GM18868 (cell line): Measurements from ENCODE around the gene AFG1L.
"Not testable (repeated sequence)": the region's sequence is repeated elsewhere in the genome, so short reads cannot be mapped to it uniquely, and the experiment has no call there.

Experiments
- ATAC-seq: cut with Tn5 transposase; IDR thresholded peaks from one replicate; pipeline ENCODE4 v1.9.1; 2021; ENCODE audit warnings: mild to moderate bottlenecking, moderate library complexity; ENCODE audit not compliant: unreplicated experiment

Gene AFG1L

DNA sequence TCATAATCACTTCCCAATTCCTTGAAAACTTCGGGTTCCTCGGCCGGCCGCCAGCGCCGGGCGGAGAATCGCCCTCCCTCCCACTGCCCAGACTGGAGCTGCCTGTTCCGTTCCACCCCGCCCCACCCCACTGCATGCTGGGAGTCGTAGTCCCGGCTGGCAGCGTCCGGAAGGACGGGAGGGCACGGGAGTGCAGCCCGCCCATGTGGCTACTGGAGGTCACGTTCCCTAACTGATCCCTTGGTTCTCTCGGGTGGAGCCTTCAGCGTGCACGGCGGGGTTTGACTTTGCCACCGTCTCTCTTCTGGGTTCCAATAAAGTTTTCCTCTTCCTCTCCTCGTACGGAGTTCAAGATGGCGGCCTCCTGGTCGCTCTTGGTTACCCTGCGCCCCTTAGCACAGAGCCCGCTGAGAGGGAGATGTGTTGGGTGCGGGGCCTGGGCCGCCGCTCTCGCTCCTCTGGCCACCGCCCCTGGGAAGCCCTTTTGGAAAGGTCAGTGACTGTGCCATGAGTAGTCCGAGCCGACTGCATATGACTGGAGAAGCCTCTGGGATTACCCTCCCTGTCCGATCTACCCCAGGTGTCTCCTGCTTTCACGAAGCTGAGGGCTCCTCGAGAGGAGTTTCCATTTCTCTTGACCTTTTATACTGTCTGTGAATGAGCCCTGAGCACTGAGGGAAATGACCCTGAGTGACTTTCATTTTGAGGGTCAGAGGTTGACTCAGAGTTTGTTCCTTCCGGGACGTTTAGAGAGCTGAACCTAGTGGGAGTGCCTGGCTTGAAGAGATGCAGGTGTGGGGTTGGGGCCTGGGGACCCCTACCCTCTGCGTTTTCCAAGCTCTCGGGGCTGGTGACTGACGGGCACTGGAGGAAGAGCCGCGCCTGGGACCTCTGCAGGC is at the start of gene AFG1L:
Gene AFG1L, plus strand, starts transcription at position 328 of the 899 bp plus-strand sequence. Its CDS starts 26 bp downstream, at position 354.
- ATAC-seq: peak; percentile 90

GRCh38 chr6:108245095-108245494 is 49.8 kb upstream of the AFG1L start:
- not testable (repeated sequence) for ATAC-seq

DNA sequence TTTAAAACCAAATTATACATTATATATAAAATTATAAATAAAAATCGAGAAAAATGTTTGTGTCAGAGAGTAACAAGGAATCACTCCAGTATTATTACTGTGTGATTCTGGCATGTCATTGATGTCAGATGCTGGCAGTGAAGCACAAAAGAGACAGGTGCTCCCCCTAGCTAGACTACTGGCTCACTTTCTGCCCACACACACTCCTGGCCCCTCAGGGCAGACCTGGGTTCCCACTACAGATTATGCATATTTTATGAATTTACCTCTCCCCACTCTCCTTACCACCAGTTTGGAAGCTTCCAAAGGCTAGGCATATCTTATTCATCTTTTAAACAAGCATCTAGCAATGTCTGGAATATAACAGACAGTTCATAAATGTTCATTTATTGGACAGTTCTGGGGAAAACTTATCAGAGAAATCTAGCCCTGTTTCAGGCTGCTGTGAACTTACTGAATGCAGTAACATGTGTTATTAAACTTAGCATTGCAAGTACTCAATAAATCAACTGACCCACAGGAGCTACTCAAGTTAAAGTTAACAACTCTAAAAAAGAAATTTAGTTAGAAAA is 46.8 kb upstream of the AFG1L start:
- ATAC-seq: no peak

- peak; percentile 67 for ATAC-seq
Observed at GRCh38 chr6:108250240-108250866, 44.5 kb upstream of the AFG1L start.

DNA sequence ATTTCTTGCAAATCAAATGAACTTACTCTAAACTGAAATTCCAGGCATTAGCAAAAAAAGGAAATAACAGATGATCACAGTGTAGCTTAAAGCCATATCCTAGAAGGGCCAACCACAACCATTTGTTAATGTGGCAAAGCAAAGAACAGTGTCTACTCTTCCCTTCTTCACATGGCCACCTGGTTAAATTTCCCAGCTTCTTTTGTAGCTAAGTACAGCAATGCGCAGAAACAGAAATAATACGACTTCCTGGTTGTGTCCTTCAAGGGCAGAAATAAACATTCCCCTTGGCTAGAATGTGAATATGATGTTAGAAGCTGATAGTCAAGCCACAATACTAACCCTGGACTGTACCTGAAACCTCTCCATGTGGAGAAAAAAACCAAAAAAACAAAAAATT is 43.6 kb upstream of the AFG1L start:
- ATAC-seq: no peak

GRCh38 chr6:108252055-108252454 is 42.8 kb upstream of the AFG1L start:
- ATAC-seq: no peak

- no peak for ATAC-seq
Observed at GRCh38 chr6:108253241-108253640, 41.6 kb upstream of the AFG1L start.

GRCh38 chr6:108254433-108255410 is 40.1 kb upstream of the AFG1L start:
- ATAC-seq: no peak

- peak; percentile 2 for ATAC-seq
Observed at GRCh38 chr6:108260126-108260808, 34.6 kb upstream of the AFG1L start.

DNA sequence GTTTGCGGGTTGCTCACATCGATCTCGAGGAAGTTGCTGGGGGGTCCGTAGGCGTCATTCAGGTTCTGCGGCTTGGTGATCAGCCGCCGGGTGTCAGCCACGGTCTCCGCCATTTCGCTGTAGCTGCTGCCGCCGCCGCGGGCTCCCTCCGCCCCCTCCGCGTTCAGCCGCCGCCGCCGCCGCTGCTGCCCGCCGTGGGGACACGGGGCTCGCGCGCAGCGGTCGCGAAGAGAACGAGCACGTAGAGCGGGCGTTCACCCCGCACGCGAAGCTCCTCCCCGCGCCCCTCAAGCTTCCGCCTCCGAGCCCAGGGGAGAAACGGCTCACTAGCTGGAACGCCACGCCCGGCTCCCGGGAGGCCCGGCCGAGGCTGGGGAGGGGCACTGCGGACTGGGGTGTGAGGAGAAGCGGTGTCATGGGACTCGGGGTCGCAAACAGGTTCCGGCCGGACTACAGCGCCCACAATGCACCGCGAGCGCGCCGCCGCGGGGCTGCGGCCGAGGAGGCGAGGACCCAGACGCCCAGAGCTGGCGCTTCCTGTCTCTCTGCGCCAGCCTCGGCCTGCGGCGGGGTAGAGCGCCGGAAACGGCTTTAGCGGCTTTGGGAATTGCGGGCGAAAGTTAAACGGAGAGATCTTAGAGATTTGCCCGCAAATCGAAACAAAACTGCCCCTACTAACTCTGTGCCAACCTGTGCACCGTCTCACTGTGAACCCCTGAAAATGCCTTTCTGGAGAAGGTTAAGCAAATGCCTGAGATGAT is 33.9 kb upstream of the AFG1L start, which contains the start of gene SNX3:
Gene SNX3, minus strand, starts transcription at position 232 of the 761 bp plus-strand sequence. Its CDS starts 119 bp downstream, at position 113.
- peak; percentile 91 for ATAC-seq

DNA sequence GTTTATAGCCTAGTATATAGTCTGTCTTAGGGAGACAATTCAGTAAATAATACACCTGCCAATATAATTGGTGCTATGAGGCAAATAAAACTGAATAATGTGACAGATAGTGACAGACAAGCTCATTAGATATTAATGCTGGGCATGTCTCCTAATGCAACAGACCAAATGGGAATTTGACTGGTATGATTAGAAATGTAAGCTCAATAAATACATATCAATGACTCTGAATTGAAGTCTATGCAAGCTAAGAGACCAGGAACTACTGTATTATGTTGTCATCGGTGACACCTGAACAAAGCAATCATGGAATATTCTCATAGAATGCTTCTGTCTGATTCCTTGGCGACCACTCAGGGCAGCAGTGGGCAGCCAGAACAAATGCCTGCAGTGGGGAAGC is 31.5 kb upstream of the AFG1L start:
- no peak for ATAC-seq

GRCh38 chr6:108268845-108269244 is 26.0 kb upstream of the AFG1L start:
- no peak for ATAC-seq

DNA sequence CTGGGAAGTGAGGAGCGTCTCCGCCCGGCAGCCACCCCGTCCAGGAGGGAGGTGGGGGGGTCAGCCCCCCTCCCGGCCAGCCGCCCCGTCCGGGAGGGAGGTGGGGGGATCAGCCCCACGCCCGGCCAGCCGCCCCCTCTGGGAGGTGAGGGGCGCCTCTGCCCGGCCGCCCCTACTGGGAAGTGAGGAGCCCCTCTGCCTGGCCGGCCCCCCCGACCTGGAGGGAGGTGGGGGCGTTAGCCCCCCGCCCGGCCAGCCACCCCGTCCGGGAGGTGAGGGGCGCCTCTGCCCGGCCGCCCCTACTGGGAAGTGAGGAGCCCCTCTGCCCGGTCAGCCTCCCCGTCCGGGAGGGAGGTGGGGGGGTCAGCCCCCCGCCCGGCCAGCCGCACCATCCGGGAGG is 24.9 kb upstream of the AFG1L start:
- ATAC-seq: not testable (repeated sequence)

DNA sequence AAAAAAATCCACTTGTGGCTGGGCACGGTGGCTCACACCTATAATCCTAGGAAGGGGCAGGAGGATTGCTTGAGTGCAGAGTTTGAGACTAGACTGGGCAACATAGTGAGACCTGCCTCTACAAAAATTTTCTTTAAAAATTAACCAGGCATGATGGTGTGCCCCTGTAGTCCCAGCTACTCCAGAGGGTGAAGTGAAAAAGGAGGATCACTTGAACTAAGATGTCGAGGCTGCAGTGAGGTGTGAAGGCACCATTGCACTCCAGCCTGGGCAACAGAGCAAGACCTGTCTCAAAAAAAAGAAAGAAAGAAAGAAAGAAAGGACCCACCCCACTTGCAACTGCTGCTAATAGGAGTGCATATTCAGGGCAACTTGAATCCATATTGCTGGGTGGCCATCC is 20.3 kb upstream of the AFG1L start:
- no peak for ATAC-seq

- no peak for ATAC-seq
Observed at GRCh38 chr6:108275976-108276375, 18.9 kb upstream of the AFG1L start.

DNA sequence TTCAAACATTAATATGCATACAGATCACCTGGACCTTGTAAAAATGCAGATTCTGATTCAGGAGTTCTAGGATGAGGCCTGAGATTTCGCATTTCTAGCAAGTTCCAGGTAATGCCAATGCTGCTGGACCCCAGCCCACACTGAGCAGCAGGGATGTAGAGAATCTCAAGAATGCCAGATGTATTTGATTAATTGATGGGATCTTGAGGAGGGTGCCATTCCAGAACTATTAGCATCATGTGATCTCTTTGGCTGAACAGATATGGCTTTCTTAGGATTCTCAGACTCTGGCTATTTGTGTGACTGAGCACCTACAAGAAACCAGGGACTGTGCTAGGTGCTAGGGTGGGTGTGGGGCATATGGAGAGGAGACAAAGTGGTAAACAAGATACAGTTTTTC is 17.6 kb upstream of the AFG1L start:
- ATAC-seq: no peak

DNA sequence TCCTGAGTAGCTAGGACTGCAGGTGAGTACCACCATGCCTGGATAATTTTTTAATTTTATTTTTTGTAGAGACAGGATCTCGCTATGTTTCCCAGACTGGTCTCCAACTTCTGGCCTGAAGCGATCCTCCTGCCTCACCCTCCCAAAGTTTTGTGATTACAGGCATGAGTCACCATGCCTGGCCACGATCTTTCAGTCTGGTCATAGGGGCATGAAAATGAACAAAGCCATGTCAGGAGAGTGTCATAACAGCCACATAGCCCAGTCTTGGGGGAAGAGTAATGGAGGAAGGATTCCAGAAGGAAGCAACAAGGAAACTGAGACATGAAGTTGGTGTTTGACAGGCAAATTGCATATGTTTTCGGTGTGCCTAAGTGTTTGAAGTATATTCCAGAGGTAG is 17.0 kb upstream of the AFG1L start:
- no peak for ATAC-seq

GRCh38 chr6:108285381-108285780 is 9.5 kb upstream of the AFG1L start:
- ATAC-seq: no peak

- no peak for ATAC-seq
Observed at GRCh38 chr6:108286366-108286765, 8.5 kb upstream of the AFG1L start.
